Activated effector memory CD4-positive, alpha-beta T cell treated with anti-CD3 and anti-CD28 coated beads, Interleukin-2, amount 50 U/mL, for 16 hours (primary cell): ENCODE results near the gene TMEM150B.

Source experiments
- DNase-seq: peaks from one replicate; pipeline ENCODE4 v3.0.0-alpha.2; 2020

The TMEM150B gene

DNA sequence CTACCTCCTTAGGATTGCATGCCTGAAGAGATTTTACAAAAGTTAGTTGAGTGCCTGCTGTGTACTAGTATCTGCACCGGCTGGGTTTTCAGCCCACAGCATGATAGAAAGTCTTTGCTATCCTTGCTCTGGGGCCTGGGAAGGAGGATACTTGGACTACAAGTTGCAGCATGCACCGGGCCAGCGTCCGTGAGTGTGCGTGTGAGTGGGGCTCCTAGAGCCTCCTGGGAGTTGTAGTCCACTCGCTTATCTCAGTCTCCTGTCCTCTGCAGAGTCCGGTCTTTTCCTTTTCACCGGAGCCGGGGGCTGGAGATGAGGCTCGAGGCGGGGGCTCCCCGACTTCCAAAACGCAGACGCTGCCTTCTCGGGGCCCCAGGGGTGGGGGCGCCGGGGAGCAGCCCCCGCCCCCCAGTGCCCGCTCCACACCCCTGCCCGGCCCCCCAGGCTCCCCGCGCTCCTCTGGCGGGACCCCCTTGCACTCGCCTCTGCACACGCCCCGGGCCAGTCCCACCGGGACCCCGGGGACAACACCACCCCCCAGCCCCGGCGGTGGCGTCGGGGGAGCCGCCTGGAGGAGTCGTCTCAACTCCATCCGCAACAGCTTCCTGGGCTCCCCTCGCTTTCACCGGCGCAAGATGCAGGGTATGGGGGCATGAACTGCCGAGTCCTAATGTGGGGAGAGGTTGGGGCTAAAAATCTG is 20.7 kb downstream of the TMEM150B start:
- DNase-seq = peak; percentile 64

DNA sequence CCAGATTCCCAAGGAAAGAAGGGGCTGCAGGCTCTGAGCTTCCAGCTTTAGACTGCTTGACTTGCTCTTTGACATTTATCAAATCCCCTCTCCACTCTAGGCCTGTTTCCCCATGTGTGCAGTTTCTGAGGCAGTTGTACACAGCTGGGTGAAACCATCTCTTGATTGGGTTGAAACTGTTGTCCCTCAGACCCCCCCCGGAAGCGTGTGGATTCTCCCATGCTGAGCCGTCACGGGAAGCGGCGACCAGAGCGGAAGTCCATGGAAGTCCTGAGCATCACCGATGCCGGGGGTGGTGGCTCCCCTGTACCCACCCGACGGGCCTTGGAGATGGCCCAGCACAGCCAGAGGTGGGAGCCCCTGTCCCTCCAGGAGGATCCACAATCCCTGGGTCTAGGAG is 21.7 kb downstream of the TMEM150B start:
- no peak for DNase-seq

- DNase-seq = no peak
Observed at GRCh38 chr19:55302318-55302703, 22.8 kb downstream of the TMEM150B start.

DNA sequence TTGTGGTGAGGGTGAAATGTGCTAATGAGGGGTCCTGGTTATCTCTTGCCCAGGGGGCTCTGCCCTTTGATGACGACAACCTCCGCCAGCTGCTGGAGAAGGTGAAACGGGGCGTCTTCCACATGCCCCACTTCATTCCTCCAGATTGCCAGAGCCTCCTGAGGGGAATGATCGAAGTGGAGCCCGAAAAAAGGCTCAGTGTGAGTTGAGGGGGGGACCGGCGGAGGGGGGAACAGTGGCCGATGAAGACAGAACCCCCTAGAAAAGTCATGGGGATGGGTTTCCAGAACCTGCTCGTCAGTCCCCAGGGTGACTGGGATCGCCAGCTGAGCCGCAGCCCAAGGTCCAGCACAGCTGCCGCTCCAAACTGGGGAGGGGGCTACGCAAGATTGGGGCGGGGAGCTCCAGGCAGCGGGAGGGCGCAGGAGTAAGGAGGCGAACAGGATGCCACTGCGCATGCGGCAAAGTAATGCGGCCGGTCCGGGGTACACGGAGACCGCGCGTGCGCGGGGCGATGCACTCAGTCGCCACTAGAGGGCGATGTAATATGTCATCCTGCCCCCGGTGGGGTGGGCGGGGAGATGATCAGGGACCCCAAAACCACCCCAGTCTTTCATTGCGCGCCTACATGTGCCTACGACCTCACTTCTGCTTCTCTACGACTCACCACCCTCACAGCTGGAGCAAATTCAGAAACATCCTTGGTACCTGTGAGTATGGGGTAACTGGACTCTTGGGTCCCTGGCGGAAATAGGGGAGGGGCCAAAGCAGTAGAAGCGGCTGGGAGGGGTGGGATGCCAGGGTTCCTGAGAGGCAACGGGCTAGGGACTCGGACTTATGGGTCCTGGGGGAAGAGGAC is 23.5 kb downstream of the TMEM150B start:
- peak; percentile 98 for DNase-seq

- no peak for DNase-seq
Observed at GRCh38 chr19:55300886-55301458, 24.2 kb downstream of the TMEM150B start.

DNA sequence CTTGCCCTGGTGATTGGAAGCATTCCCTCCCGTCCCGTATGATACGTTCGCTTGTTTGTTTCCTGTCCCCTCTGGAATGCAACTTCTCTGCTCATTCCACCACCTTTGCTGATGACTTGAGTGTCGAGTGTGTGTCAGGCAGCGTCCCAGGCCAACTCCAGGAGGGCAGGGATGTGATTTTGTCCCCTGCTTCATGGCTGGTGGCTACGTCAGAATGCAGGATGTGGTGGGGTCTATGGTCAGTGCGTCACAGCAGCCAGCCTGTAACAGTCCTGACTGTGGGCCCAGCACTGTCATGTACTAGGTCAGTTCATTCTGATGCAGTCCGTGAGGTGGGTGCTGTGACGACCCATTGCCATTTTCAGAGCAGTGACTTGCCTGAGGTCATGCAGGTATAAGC is 25.1 kb downstream of the TMEM150B start:
- no peak for DNase-seq

- no peak for DNase-seq
Observed at GRCh38 chr19:55297267-55297666, 27.9 kb downstream of the TMEM150B start.

DNA sequence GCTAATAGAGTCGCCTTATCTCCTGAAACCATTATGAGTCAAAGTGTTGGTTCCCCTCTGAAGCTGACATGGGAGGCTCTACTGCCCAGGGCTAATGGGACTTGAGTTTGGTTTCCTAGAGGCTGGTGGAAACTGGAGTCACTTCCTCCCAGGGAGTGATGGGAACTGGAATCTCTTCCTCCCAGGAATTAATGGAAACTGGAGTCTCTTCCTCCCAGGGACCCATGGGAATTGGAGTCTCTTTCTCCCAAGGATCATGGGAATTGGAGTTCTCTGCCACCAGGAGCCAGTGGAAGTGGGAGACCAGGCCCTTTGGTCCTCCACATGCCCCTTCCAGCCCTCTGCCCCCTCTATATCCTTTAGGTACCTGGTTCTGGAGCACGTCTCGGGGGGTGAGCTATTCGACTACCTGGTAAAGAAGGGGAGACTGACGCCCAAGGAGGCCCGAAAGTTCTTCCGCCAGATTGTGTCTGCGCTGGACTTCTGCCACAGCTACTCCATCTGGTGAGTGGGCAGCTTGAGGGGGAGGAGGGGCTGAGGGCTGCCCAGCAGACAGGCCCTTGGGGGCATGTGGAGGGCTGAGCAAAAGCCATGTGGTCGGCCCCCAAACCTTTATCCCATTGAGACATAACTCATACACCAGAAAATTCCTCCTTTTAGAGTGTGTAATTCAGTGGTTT is 35.9 kb downstream of the TMEM150B start:
- DNase-seq = no peak

DNA sequence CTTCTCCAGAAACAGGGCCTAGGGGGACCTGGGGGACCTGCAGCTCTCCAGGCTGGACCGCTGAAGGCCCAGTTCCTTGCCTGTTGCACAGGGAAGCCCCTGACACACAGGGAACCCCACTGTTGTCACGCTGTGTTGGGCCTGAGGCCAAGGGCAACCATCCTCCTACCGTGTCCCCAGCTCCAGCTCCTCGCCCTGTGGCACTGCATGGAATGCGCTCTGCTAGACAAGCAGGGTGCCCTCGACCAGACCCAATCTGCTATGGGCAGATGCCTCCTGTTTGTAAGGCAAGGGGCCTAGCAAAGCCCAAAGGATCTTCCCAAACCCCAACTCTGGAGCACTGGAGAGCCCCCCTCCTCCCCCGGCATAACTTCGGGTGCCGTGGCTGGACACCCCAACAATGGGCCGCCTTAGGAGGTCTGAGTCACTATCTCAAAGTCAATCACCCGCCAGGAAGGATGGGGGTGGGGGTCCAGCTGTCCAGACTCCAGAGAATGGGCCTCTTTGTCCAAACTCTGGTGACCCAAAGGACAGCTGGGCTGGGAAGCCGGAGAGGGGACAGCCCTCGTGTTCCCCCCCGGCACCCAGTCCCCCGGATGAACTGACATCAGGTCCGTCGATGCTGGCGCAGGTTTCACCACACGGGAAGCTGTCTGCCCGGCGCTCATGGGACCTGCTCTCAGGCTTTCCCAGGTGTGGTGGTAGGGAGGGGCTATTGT is 37.6 kb downstream of the TMEM150B start:
- DNase-seq = no peak

DNA sequence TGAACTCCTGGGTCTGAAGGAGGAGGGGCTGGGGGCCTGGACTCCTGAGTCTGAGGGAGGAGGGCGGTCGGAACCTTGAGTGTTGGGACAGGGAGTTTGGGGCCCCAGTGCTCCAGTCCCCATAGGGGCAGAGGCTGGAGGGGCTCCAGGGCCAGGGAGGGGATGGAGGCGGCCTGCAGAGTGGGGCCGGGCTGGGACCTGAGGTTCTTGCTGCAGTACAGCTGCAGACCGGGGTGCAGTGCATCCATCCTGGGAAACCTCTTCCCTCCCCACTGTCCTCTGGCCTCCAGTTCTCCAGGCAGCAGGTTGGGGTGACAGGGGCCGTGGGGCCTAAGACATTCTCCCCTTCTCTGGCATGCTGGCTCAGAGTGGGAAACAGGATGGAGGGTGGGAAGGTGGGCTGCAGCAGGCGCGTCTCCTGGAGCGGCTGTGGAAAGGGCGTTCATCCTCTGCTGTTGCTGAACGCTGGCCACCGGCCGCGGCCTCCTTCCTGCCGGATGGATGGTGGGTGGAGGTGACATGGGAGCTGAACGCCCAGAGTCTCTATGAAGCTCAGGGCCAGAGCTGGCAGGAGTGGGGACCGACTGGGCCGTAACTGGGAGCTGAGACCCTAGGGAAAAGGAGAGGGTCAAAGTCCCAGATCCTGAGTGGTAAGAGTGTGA is 39.8 kb downstream of the TMEM150B start:
- DNase-seq = no peak

GRCh38 chr19:55284405-55285058 is 40.6 kb downstream of the TMEM150B start:
- no peak for DNase-seq

DNA sequence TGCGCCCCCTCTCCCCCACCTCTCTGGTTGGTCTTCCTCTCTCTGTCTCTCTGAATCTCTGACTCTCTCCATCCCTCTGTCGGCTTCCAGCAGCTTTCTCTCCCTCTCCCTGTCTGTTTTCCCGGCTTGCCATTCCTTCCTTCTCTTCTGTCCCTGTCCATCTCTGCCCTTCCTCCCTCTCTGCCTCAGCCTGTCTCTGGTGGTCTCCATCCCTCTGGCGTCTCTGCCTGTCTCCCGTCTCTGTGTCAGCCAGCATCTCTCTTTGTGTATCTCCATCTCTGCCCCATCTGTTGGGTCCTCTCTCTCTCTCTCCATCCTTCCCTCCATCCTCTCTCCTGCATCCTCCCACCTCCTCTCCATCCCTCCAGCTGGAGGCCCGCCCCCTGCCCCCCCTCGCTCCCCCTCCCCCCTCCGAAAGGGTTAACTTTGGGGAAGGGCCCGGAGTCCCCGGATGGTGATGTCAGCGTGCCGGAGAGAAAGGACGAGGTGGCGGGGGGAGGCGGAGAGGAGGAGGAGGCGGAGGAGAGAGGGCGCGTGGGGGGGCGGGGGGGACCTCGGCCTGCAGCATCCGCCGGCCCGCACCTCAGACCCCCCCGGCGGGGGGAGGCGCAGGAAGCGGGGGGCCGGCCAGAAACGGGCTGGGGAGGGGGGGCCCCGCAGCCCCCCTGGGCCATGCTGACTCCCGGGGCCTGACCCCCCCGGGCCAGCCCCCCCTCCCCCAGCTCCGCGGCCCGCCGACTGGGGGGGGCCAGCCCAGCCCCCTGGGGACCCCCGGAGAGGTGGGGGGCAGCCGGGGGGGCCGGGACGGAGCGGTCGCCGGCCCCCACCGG is 41.4 kb downstream of the TMEM150B start, which contains the start of gene BRSK1:
Gene BRSK1, plus strand, starts transcription at position 450 of the 830 bp plus-strand sequence. CDS start 446 bp downstream, outside the sequence.
- peak; percentile 76 for DNase-seq

DNA sequence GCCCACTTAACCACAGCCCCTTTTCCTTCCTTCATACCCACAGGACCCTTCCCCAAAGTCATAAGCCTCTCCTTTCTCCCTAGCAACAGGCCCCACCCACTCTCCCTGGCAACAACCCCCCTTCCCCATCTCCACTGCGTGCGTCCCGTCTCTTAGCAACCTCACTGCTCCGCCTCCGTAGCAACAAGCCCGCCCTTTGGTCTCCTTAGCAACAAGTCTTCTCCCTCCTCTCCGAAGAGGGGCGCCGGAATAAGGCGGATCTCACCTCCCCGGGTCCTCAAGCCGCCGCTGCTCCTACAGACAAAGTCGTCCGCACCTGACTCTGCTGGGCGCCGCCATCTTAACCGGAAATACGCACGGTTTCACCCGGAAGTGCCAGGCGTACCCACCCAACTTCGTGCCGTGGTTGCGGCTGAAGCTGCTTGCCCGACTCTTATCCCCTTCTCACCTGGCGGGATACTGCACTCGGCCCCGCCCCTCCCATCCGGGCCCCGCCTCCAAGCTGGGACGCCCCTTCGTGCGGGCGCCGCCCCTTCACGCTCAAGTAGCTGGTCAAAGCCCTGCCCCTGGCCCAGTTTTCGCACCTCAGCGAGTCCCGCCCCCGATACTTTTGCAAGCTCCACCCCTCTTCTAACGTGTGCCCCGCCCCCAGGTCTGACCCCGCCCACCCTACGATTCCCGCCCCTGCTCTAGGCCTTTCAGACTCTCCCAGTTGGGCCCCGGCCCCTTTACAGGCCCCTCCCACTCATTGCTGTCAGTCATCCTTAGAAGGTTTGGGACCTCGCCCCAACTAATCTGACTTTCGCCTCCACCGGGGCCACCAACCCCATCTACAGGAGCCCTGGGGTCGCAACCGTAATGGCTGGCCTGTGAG is 45.1 kb downstream of the TMEM150B start, which contains the start of gene HSPBP1:
Gene HSPBP1, minus strand, starts transcription at position 341 of the 874 bp plus-strand sequence. CDS start 502 bp downstream, outside the sequence.
- peak; percentile 97 for DNase-seq

- no peak for DNase-seq
Observed at GRCh38 chr19:55279340-55279739, 45.8 kb downstream of the TMEM150B start.

DNA sequence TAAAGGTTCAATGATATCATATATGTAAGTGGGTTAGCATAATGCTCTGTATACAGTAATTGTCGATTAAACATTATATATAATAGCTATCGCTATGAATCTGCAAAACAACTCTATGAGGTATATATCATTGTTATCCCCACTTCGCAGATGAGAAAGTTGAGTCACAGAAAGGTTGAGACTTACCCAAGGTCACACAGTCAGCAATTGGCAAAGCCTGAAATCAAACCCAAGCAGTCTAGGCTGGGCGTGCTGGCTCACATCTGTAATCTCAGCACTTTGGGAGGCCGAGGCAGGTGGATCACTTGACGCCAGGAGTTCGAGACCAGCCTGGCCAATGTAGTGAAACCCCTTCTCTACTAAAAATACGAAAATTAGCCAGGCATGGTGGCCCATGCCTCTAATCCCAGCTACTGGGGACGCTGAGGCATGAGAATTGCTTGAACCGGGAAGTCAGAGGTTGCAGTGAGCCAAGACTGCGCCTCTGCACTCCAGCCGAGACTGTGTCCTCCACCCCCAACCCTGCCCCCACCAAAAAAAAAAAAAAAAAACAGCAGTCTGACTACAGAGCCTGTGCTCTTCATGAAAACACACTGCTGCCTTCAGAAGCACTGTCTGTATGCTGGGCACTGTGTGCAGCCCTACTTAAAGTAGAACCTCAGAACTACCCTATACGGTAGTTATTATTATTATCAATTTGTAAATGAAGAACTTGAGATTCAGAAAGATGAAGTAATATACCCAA is 46.6 kb downstream of the TMEM150B start:
- DNase-seq = no peak

DNA sequence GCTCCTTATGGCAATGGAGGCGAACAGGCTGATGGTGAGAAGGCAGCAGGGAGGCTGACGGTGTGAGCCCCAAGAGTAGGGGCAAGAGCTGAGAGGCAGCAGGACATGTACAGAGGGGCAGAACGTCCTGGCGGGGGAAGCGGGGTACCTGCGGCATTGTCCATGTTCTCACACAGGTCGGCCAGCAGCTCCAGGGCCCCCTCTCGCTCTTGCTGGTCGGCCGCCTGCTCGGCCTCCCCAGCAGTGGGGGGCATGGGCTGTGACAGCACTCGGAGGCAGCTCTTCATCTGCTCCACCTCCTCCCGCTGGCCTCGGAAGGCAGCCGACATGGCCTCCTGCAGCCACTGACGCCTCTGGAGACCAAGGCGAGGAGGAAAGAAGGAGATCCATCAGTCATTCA is 47.6 kb downstream of the TMEM150B start:
- no peak for DNase-seq

GRCh38 chr19:55276720-55277430 is 48.3 kb downstream of the TMEM150B start:
- DNase-seq = no peak
